Heart right ventricle (tissue), 16 donors: Measurements from ENCODE around the gene PRPSAP1. TPM values are rescaled to one million over a fixed set of nuclear protein-coding genes. Genes with fewer than 3 reads are reported as not detected.

Experiments used
- ATAC-seq, 8 donors: fragments of 200-7000 bp; cut with Tn5 transposase; one replicate each; pipeline ENCODE4 v1.9.1; 2020; ENCODE audit warnings: mild to moderate bottlenecking in 8 of 8, moderate library complexity in 8 of 8, moderate number of reproducible peaks in 1 of 8
- DNase-seq, 2 donors: peaks; one replicate each; pipeline ENCODE4 v3.0.0-alpha.2; 2020
- H3K27ac ChIP-seq, 10 donors: fragments of 200-600 bp; sonication (generic) in 2 of 10; one replicate each; pipeline versions ENCODE4 v1.5.0 to v1.8.0; 2020 to 2022; ENCODE audit warnings: mild to moderate bottlenecking in 3 of 10
- H3K27me3 ChIP-seq, 7 donors: fragments of 200-600 bp; one replicate each; pipeline ENCODE4 v1.8.0; 2021 to 2022; ENCODE audit warnings: mild to moderate bottlenecking in 2 of 7
- H3K36me3 ChIP-seq, 9 donors: fragments of 200-600 bp; sonication (generic) in 1 of 9; one replicate each; pipeline versions ENCODE4 v1.5.0 to v1.8.0; 2020 to 2022; ENCODE audit warnings: mild to moderate bottlenecking in 2 of 9
- H3K4me1 ChIP-seq, 9 donors: fragments of 200-600 bp; sonication (generic) in 1 of 9; one replicate each; pipeline versions ENCODE4 v1.5.0 to v1.8.0; 2020 to 2022; ENCODE audit warnings: mild to moderate bottlenecking in 4 of 9
- H3K4me3 ChIP-seq, 10 donors: fragments of 200-600 bp; sonication (generic) in 2 of 10; one replicate each; pipeline versions ENCODE4 v1.5.0 to v1.8.0; 2020 to 2022; ENCODE audit warnings: mild to moderate bottlenecking in 7 of 10, moderate library complexity in 2 of 10
- H3K9me3 ChIP-seq, 11 donors: fragments of 200-600 bp in 10 of 11; sonication (generic) in 2 of 11; one replicate each; pipeline versions ENCODE4 v1.5.0 to v1.8.0; 2013 to 2022; ENCODE audit warnings: mild to moderate bottlenecking in 2 of 11, control low read depth in 1 of 11, moderate library complexity in 1 of 11
- CTCF ChIP-seq, 9 donors: fragments of 200-600 bp; sonication (generic) in 2 of 9; IDR thresholded peaks; one replicate each; pipeline versions ENCODE4 v1.5.0 to v1.8.0; 2021 to 2022; ENCODE audit warnings: antibody characterized with exemption in 9 of 9, mild to moderate bottlenecking in 5 of 9, moderate library complexity in 1 of 9
- WGBS, 2 donors: extraction: QIAGEN DNeasy Blood & Tissue Kit; methylation state at CpG; one replicate each; pipeline ENCODE4 v1.1.7; 2013; ENCODE audit warnings: inconsistent platforms in 1 of 2; 5-methylcytosine and 5-hydroxymethylcytosine counted together
- intact Hi-C, 10 donors: fragments of 100-400 bp; cut with DNase I; formaldehyde crosslinking; loops; one replicate each; pipeline versions ENCODE4 v1.11.1 to v1.14.2; 2022
- polyA plus RNA-seq, 2 donors: library from polyadenylated mRNA; stranded (reverse); fragments of 200-250 nt; gene quantifications; one replicate each; pipeline ENCODE4 v1.2.3, GENCODE V29; 2013
- total RNA-seq, 10 donors: library from RNA; stranded (reverse); fragmentation: NEBNext Ultra II Directional in 3 of 10; extraction: Animal tissue kit (Norgen Biotek cat#: 25700) in 3 of 10; gene quantifications; one replicate each; pipeline versions ENCODE4 v1.2.1 to v1.2.4, GENCODE V29; 2021 to 2023
- donor health status: Arrhythmogenic right ventricular cardiomyopathy.
- donor health status: ischemic (EF 13 %, LVEDD 7.1; RV severe dilation, severe dysfunction).
- donor health status: healthy with polysubstance abuse.
- donor health status: DM: no; HTN: yes; CAD: no.
- donor health status: DM: no; HTN: no; CAD: no.
- donor health status: ischemic (EF 25% LVEDD 6.9; RV normal size, moderate dysfunction).
- donor health status: ischemic (EF 25% LVEDD 5.7; RV mildly dilated, moderate dysfunction).
- donor health status: healthy.
- donor health status: DM: yes; HTN: yes; CAD: no.
- donor health status: Ischemic cardiomyopathy.
- donor health status: ischemic (EF 35%, LVEDD 5.7; RV mildly dilated, moderate dysfunction).
- donor health status: nonischemic (EF 11% LVEDD 7.7; RV severe dilation, severe dysfunction).
- donor health status: DM: yes; HTN: yes; CAD: no.
- donor health status: PGD.
- donor health status: ischemic (EF 29% LVEDD 5.4; RV normal size, mild dysfunction).
- donor health status: nonischemic (EF 23%, LVEDD 6.1; RV moderate dilation, normal function).

PRPSAP1 gene
- total and polyA plus RNA-seq, 12 donors = 26.4 to 43.7 (median 33.7) TPM

- TF ChIP-seq CTCF (IDR thresholded peaks at IDR 0.05) = peak; percentile 31 to 84 (median 64)
- H3K27ac ChIP-seq = peak overlapping the region in 8 of 10 donors; percentile 30 to 73 (median 60)
- intact Hi-C loops = no loop called here
- H3K36me3 ChIP-seq = no peaks in the 10 kb centered on the region
- H3K4me1 ChIP-seq = peaks cover 0 to 36% (median 21%) of the 10 kb centered on the region in 9 donors
- DNase-seq = peak; percentile 85 to 87
- WGBS, 2 donors = 17% methylated on average over 11 of the region's 11 CpGs
- no peak overlapping the region for H3K4me3 ChIP-seq
- no peaks in the 10 kb centered on the region for H3K27me3 ChIP-seq
- ATAC-seq = peak; percentile 91 to 98 (median 96)
- H3K9me3 ChIP-seq = no peaks in the 10 kb centered on the region
These were observed 16.7 kb upstream of the PRPSAP1 start for GRCh38 chr17:76370261-76370993.

- H3K27me3 ChIP-seq = no peaks in the 10 kb centered on the region
- intact Hi-C loops = no loop called here
- DNase-seq (peak in 1 of 2 donors; percentile 26), ATAC-seq (peak in 4 of 8 donors; percentile 9 to 35 (median 22))
- H3K9me3 ChIP-seq = no peaks in the 10 kb centered on the region
- WGBS, 2 donors = 58 to 62% methylated on average over 7 of the region's 7 CpGs
- no peak overlapping the region for H3K4me3 ChIP-seq
- no peak for TF ChIP-seq CTCF (IDR thresholded peaks at IDR 0.05)
- H3K4me1 ChIP-seq = peaks cover 0 to 32% (median 20%) of the 10 kb centered on the region in 9 donors
- no peaks in the 10 kb centered on the region for H3K36me3 ChIP-seq
- peak overlapping the region in 8 of 10 donors; percentile 3 to 73 (median 57) for H3K27ac ChIP-seq
These were observed 16.1 kb upstream of the PRPSAP1 start for GRCh38 chr17:76369804-76370203.

- H3K9me3 ChIP-seq = no peaks in the 10 kb centered on the region
- peaks cover 0 to 32% (median 20%) of the 10 kb centered on the region in 9 donors for H3K4me1 ChIP-seq
- no peaks in the 10 kb centered on the region for H3K27me3 ChIP-seq
- no peak for TF ChIP-seq CTCF (IDR thresholded peaks at IDR 0.05)
- H3K36me3 ChIP-seq = no peaks in the 10 kb centered on the region
- DNase-seq (no peak), ATAC-seq (no peak)
- H3K4me3 ChIP-seq = no peak overlapping the region
- 72 to 80% methylated on average over 10 of the region's 10 CpGs for WGBS, 2 donors
- intact Hi-C loops = no loop called here
- H3K27ac ChIP-seq = peak overlapping the region in 3 of 10 donors; percentile 3 to 73 (median 30)
These were observed 15.7 kb upstream of the PRPSAP1 start for GRCh38 chr17:76369379-76369778.

GRCh38 chr17:76368545-76368944 lies 14.8 kb upstream of the PRPSAP1 start:
- H3K27ac ChIP-seq = no peak overlapping the region
- DNase-seq = no peak
- intact Hi-C loops = no loop called here
- H3K27me3 ChIP-seq = no peaks in the 10 kb centered on the region
- no peaks in the 10 kb centered on the region for H3K9me3 ChIP-seq
- no peak overlapping the region for H3K4me3 ChIP-seq
- no peaks in the 10 kb centered on the region for H3K36me3 ChIP-seq
- no peak for ATAC-seq
- TF ChIP-seq CTCF (IDR thresholded peaks at IDR 0.05) = no peak
- H3K4me1 ChIP-seq = peaks cover 0 to 32% (median 19%) of the 10 kb centered on the region in 9 donors
- 74 to 86% methylated on average over 11 of the region's 11 CpGs for whole genome bisulfite sequencing, 2 donors
